NOMO-1 (cell line): ENCODE measurements around the gene REEP6.
"Not testable (repeated sequence)": the region's sequence is repeated elsewhere in the genome, so short reads cannot be mapped to it uniquely, and the experiment has no call there.

Experiments used
- DNase-seq, 2 experiments: peaks; one replicate each; lab custom pipeline; 2025; ENCODE audit not compliant: unreplicated experiment in 2 of 2; lab: John Stamatoyannopoulos, UW

The REEP6 gene

GRCh38 chr19:1471515-1472160 is 19.3 kb upstream of the REEP6 start:
- DNase-seq = peak in 1 of 2 experiments; percentile 8

DNA sequence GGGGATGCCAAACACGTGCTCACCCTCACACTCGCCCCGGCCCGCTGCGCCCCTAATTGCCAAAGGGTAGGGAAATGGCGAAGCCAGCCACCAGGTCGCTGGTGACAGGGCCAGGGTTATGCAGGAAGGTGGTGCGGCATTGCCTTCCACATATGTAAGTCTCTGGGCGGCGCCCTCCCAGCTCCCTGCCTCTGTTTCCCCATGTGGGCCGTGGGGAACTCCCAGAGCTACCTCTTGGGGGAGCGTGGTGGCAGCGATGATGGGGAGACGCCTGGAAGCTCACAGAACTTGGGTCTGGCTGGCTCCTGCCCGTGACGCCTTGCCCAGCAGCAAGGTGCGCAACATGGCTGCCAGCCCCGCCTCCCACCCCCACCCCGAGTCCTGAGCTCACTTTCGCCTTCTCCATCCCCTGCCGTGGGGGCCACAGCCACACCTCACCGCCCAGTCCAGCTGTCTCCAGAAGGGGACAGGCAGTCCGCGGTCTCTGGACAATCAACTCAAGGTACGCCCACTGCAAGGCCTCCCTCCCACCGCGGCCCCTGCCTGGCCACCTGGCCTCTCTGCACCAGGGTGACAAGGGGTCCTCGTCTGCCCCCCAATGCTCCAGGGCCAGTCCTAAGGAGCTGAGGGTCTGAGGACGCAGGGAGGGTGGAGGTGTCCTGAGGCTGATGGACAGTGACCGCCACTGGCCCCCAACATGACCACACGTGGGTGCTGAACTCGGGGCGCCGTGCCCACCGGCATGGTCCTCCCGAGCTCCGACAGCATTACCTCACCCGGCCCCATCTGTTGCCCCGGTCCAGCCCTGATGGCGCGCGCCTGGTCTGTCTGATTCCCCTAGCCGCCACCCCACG is 18.5 kb upstream of the REEP6 start:
- DNase-seq = no peak

- DNase-seq = no peak
Measured at GRCh38 chr19:1473085-1473851, 17.7 kb upstream of the REEP6 start.

GRCh38 chr19:1474011-1474764 is 16.8 kb upstream of the REEP6 start:
- no peak for DNase-seq

- no peak for DNase-seq
Measured at GRCh38 chr19:1474765-1475351, 16.1 kb upstream of the REEP6 start.

DNA sequence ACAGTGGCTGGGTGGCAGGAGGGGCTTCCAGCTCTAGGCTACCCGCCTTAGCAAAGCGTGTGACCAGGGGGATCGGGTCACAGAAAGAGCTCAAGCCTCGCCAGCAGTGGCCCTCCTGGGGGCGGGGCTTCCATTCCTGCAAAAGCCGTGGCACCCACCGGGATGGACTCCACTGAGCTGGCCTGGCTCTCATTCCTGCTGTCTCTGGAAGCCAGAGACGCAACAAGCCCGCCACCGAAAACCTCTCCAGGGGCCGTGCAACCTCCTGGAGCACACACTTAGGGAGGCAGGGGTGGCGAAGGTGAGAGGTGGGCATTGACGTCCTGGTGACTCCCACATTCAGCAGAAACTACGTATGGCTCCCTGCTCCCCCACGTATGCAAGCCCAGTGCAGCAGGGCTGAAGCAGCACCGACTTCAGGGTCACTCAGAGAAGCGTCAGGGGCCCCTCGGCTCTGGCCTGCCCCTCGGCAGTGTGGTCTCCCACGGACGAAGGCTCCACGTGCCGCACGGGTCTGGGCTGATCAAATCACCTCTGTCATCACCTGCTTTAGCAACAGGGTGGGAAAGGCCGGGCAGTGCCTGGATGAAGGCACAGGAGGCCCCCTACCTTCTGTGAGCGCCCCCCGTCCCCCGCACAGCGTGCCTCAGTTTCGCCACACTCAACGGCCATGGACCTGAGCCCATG is 15.1 kb upstream of the REEP6 start:
- no peak for DNase-seq

DNA sequence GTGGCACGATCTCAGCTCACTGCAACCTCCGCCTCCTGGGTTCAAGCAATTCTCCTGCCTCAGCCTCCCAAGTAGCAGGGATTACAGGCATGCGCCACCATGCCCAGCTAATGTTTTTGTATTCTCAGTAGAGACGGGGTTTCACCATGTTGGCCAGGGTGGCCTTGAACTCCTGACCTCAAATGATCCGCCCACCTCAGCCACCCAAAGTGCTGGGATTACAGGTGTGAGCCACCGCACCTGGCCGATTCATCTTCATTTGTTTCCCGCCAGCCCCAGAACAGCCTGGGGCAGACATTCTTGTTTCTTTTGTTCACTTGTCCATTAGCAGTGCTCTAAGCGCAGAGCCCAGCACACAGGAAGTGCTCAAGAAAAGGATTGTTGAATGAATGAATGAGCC is 13.9 kb upstream of the REEP6 start:
- not testable (repeated sequence) for DNase-seq

- peak; percentile 93 to 95 for DNase-seq
Measured at GRCh38 chr19:1478934-1479707, 11.9 kb upstream of the REEP6 start, which contains the start of gene C19orf25. C19orf25 (minus strand) TSS chr19:1479215; CDS start chr19:1478903, 312 bp downstream.

DNA sequence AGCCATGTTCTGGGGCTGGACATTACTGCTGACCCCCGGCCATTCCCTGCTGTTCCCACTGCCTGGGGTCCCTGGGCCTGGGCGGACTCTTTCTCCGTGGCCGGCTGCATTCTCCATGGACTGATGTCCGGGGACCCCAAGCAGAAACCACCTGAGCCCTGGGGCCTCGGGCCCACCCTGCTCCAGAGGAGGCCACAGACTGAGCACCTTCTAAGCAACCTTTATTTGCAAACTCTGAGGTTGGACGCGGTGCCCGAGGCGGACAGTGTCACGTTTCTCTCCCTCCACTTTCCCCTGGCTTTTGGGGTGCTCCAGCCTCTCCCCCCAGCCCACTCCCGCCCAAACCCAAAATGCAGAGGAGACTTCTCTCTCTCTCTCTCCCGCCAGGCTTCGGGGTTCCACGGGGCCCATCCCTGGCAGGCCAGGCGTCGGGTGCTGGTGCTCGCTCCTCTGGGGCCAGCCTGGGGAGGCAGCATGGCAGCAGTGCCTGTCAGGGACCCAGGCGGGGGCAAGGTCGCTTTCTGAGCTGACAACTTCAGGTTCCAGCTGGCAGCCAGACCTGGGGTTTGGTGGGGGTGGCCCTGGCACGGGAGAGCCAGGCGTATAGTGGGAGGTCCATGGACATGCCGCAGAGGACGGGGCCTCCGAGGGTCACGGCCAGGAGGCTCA is 9.6 kb upstream of the REEP6 start:
- DNase-seq = no peak

GRCh38 chr19:1481893-1482360 is 9.1 kb upstream of the REEP6 start:
- DNase-seq = no peak

- no peak for DNase-seq
Measured at GRCh38 chr19:1482361-1483130, 8.4 kb upstream of the REEP6 start.

DNA sequence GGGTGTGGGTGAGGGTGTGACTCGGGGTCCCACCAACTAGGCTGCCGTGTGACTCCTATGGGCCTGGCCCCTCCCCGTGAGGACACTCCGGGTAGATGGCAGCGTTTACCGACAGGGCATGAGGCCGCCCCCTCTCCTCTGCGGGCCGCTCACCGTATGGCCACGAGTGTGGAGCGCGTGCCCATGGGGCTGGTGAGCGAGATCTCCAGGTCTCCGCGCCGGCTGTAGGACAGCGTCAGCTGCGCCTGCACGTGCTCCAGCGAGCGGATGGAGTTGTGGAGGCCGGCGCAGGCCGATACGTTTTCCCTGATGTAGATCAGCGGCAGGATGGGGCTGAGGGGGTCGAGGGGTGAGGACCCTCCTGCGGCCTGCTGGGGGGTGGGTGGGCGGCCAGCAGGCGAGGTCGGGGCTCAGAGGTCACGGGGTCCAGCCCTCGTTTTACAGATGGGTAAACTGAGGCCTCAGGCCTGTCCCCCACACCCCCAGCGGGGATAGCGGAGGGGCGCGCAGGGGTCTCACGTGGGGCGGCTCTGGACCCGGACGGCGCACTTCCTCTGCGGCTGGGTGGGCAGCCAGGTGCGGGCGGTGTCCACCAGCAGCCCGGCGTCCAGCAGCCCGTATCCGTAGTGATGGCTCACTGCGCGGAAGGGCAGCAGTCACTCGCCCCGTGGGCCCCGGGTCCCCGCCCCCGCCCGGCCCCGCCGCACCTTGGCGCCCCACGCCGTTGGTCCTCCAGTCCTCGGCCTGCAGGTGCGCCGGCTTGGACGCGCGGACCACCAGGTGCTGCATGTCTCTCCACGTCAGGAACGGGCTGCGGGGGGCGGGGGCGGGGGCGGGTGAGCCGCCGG is 7.6 kb upstream of the REEP6 start:
- DNase-seq = no peak

- no peak for DNase-seq
Measured at GRCh38 chr19:1483979-1484428, 7.0 kb upstream of the REEP6 start.

- DNase-seq = no peak
Measured at GRCh38 chr19:1486720-1487575, 4.0 kb upstream of the REEP6 start.

- DNase-seq = no peak
Measured at GRCh38 chr19:1487576-1488281, 3.3 kb upstream of the REEP6 start.
